ENCODE data around the gene ARHGAP5.

ARHGAP5 gene

DNA sequence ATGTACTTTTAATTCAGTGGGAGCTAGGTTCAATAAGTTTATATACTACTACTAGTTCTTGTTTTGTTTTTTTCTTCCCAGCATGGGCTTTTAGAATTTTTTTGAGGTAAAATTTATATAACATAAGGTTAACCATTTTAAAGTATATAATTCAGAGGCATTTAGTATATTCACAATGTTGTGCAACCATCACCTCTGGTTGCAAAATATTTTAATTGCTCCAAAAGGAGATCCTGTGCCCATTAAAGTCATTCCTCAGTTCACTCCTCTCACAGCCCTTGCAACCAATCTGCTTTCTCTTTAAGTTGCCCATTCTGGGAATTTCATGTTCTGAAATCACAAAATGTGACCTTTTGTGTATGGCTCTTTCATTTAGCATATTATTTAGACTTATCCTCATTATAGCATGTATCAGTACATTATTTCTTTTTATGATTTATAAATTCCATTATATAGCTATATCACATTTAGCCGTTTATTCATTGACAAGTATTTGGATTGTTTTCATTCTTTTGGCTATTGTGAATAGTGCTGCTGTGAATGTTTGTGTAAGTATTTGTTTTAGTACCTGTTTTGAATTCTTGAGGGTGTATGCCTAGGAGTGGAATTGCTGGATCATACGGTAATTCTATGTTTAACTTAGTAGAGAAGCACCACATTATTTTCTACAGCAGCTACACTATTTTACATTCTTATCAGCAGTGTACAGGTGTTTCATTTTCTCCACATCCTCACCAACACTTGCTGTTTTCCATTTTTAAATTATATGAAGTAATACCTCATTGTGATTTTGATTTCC, 59.1 kb downstream of the ARHGAP5 start:
- no peaks in the 10 kb centered on the region for H3K9me2 ChIP-seq (replicated peaks; ENCODE audit: control insufficient read depth, low read length)
- TF ChIP-seq, protein P1, sequence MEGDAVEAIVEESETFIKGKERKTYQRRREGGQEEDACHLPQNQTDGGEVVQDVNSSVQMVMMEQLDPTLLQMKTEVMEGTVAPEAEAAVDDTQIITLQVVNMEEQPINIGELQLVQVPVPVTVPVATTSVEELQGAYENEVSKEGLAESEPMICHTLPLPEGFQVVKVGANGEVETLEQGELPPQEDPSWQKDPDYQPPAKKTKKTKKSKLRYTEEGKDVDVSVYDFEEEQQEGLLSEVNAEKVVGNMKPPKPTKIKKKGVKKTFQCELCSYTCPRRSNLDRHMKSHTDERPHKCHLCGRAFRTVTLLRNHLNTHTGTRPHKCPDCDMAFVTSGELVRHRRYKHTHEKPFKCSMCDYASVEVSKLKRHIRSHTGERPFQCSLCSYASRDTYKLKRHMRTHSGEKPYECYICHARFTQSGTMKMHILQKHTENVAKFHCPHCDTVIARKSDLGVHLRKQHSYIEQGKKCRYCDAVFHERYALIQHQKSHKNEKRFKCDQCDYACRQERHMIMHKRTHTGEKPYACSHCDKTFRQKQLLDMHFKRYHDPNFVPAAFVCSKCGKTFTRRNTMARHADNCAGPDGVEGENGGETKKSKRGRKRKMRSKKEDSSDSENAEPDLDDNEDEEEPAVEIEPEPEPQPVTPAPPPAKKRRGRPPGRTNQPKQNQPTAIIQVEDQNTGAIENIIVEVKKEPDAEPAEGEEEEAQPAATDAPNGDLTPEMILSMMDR (IDR thresholded peaks at IDR 0.05; ENCODE audit: low read depth, low read length, poor library complexity, severe bottlenecking), result no peak
- TF ChIP-seq EZH2phosphoT487 (IDR thresholded peaks at IDR 0.05; ENCODE audit: borderline replicate concordance, low read length), result no peak
- H3K9me3 ChIP-seq (ENCODE audit: control insufficient read depth, insufficient read depth, low read length), result no peaks in the 10 kb centered on the region
- H4K20me1 ChIP-seq (ENCODE audit: control insufficient read depth, insufficient read depth, low read depth, low read length), result no peaks in the 10 kb centered on the region
- H3K27ac ChIP-seq (ENCODE audit: low read depth, low read length), result no peak overlapping the region
- no peak overlapping the region for H3K4me3 ChIP-seq (ENCODE audit: low read length)
- H3K4me1 ChIP-seq (ENCODE audit: control insufficient read depth, low read length), result no peaks in the 10 kb centered on the region
- no peak overlapping the region for H3K4me2 ChIP-seq (ENCODE audit: low read length)
- H3K27me3 ChIP-seq (ENCODE audit: control insufficient read depth, low read length), result no peaks in the 10 kb centered on the region
- no peaks in the 10 kb centered on the region for H3F3A ChIP-seq (ENCODE audit: control insufficient read depth, insufficient read depth)
- H3K79me2 ChIP-seq (ENCODE audit: control insufficient read depth, low read length), result no peaks in the 10 kb centered on the region
- H3K36me3 ChIP-seq (ENCODE audit: control insufficient read depth, low read length), result peaks cover 3% of the 10 kb centered on the region; the same call in 1 of the 2 replicates

DNA sequence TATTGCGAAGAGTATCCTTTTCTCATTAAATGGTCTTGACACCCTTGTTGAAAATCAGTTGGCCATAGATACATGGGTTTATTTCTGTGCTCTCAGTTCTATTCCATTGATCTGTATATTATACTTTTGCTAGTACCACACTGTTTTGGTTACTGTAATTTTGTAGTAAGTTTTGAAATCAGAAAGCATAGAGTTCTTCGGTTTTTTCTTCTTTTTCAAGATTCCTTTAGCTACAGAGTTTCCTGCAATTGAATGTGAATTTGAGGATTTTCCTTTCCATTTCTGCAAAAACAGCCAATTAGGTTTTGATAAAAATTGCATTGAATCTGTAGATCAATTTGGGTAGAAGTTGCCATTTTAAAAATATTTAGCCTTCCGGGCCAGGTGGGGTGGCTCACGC, 60.2 kb downstream of the ARHGAP5 start:
- H3K36me3 ChIP-seq (ENCODE audit: control insufficient read depth, low read length), result peaks cover 3% of the 10 kb centered on the region; the same call in 1 of the 2 replicates
- H3K27ac ChIP-seq (ENCODE audit: low read depth, low read length), result no peak overlapping the region
- H3K27me3 ChIP-seq (ENCODE audit: control insufficient read depth, low read length), result no peaks in the 10 kb centered on the region
- no peaks in the 10 kb centered on the region for H3F3A ChIP-seq (ENCODE audit: control insufficient read depth, insufficient read depth)
- H3K4me3 ChIP-seq (ENCODE audit: low read length), result no peak overlapping the region
- TF ChIP-seq, protein P1 (IDR thresholded peaks at IDR 0.05; ENCODE audit: low read depth, low read length, poor library complexity, severe bottlenecking), result no peak
- TF ChIP-seq EZH2phosphoT487 (IDR thresholded peaks at IDR 0.05; ENCODE audit: borderline replicate concordance, low read length), result no peak
- H3K4me2 ChIP-seq (ENCODE audit: low read length), result no peak overlapping the region
- H3K9me2 ChIP-seq (replicated peaks; ENCODE audit: control insufficient read depth, low read length), result no peaks in the 10 kb centered on the region
- H3K79me2 ChIP-seq (ENCODE audit: control insufficient read depth, low read length), result no peaks in the 10 kb centered on the region
- H3K4me1 ChIP-seq (ENCODE audit: control insufficient read depth, low read length), result no peaks in the 10 kb centered on the region
- H4K20me1 ChIP-seq (ENCODE audit: control insufficient read depth, insufficient read depth, low read depth, low read length), result no peaks in the 10 kb centered on the region
- no peaks in the 10 kb centered on the region for H3K9me3 ChIP-seq (ENCODE audit: control insufficient read depth, insufficient read depth, low read length)

DNA sequence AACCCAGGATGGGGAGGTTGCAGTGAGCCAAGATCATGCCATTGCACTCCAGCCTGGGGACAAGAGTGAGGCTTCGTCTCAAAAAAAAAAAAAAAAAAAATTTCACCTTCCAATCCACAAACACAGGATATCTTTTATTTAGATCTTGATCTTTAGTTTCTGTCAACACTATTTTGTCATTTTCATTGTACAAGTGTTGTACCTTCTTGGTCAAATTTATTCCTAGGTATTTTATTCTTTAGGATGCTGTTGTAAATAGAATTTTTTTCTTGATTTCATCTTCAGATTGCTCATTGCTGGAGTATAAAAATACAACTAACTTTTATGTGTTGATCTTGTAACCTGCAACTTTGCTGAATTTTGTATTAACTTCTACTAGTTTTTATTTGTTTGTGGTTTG, 60.8 kb downstream of the ARHGAP5 start:
- no peaks in the 10 kb centered on the region for H3K79me2 ChIP-seq (ENCODE audit: control insufficient read depth, low read length)

More for the DNA sequence above, 60.8 kb downstream of the ARHGAP5 start:
- peaks cover 3% of the 10 kb centered on the region; the same call in 1 of the 2 replicates for H3K36me3 ChIP-seq (ENCODE audit: control insufficient read depth, low read length)
- no peak overlapping the region for H3K4me3 ChIP-seq (ENCODE audit: low read length)
- no peaks in the 10 kb centered on the region for H3K9me2 ChIP-seq (replicated peaks; ENCODE audit: control insufficient read depth, low read length)
- no peaks in the 10 kb centered on the region for H3K9me3 ChIP-seq (ENCODE audit: control insufficient read depth, insufficient read depth, low read length)
- no peaks in the 10 kb centered on the region for H3K4me1 ChIP-seq (ENCODE audit: control insufficient read depth, low read length)
- no peak overlapping the region for H3K27ac ChIP-seq (ENCODE audit: low read depth, low read length)
- H3F3A ChIP-seq (ENCODE audit: control insufficient read depth, insufficient read depth), result no peaks in the 10 kb centered on the region
- H4K20me1 ChIP-seq (ENCODE audit: control insufficient read depth, insufficient read depth, low read depth, low read length), result no peaks in the 10 kb centered on the region
- TF ChIP-seq EZH2phosphoT487 (IDR thresholded peaks at IDR 0.05; ENCODE audit: borderline replicate concordance, low read length), result no peak
- TF ChIP-seq, protein P1 (IDR thresholded peaks at IDR 0.05; ENCODE audit: low read depth, low read length, poor library complexity, severe bottlenecking), result no peak
- H3K4me2 ChIP-seq (ENCODE audit: low read length), result no peak overlapping the region
- H3K27me3 ChIP-seq (ENCODE audit: control insufficient read depth, low read length), result no peaks in the 10 kb centered on the region

All from DOHH2 (cell line).